HUES6 (cell line): ENCODE data around the gene COL6A1.

Experiments
- H3K27ac ChIP-seq: 2 replicates; pipeline ENCODE4 v1.7.0; 2013; ENCODE audit warnings: low read depth, mild to moderate bottlenecking, low read length, inconsistent platforms
- H3K27me3 ChIP-seq: 2 replicates; pipeline ENCODE4 v1.6.1; 2013; ENCODE audit warnings: low read length; ENCODE audit not compliant: control insufficient read depth, insufficient read depth
- H3K36me3 ChIP-seq: 2 replicates; pipeline ENCODE4 v1.6.1; 2013; ENCODE audit warnings: low read length; ENCODE audit not compliant: control insufficient read depth, insufficient read depth
- H3K4me1 ChIP-seq: 2 replicates; pipeline ENCODE4 v1.6.1; 2013; ENCODE audit warnings: low read length; ENCODE audit not compliant: control insufficient read depth, insufficient read depth
- H3K4me3 ChIP-seq: 2 replicates; pipeline ENCODE4 v1.5.1; 2013; ENCODE audit warnings: low read depth, low read length
- H3K9ac ChIP-seq: one replicate; pipeline ENCODE4 v1.6.1; 2013; ENCODE audit warnings: mild to moderate bottlenecking, low read length
- H3K9me3 ChIP-seq: 2 replicates; pipeline ENCODE4 v1.6.1; 2013; ENCODE audit warnings: low read depth, low read length; ENCODE audit not compliant: control insufficient read depth, insufficient read depth

Gene COL6A1

DNA sequence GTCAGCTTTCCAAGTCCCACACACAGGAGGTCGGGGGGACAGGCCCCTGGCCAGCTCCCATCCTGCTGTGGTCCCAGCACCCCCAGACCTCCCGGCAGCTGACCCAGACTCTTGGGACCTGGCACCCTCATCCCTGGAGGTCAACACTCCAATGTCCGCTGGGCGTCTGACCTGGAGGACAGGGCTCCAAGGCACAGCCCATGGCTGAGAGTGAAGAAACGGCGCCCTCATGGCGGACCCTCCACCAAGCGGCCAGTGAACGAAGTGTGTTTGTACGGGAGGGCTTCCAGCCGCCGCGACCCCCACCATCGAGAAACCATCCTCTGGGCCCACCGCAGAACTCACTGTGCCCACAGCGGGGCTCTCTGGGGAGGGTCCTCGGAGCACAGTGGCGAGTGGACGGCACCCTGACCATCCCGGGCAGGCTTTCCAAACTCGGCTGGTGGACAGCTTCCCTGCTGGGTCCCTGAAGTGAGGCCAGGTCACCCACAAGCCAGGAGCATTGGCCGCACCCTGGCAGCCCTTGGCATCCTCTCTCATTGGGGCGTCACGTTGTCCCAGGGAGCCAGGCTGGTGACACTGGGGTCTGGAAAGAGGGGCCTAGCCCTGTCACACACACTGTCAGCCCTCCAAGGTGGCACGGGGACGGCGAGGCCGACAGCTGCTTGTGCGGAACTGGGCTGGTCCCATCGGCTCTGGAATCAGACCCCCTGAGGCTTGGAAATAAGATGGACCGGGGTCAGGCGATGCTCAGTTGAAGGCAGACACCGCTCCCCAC, 68.5 kb downstream of the COL6A1 start:
- Histone ChIP-seq H3K9ac (no peak overlapping the region), H3K9me3 (no peaks in the 10 kb centered on the region; the same call in 1 of the 2 replicates), H3K36me3 (no peaks in the 10 kb centered on the region), H3K4me3 (no peak overlapping the region), H3K27ac (no peak overlapping the region), H3K4me1 (peaks cover 20% of the 10 kb centered on the region), H3K27me3 (no peaks in the 10 kb centered on the region)

DNA sequence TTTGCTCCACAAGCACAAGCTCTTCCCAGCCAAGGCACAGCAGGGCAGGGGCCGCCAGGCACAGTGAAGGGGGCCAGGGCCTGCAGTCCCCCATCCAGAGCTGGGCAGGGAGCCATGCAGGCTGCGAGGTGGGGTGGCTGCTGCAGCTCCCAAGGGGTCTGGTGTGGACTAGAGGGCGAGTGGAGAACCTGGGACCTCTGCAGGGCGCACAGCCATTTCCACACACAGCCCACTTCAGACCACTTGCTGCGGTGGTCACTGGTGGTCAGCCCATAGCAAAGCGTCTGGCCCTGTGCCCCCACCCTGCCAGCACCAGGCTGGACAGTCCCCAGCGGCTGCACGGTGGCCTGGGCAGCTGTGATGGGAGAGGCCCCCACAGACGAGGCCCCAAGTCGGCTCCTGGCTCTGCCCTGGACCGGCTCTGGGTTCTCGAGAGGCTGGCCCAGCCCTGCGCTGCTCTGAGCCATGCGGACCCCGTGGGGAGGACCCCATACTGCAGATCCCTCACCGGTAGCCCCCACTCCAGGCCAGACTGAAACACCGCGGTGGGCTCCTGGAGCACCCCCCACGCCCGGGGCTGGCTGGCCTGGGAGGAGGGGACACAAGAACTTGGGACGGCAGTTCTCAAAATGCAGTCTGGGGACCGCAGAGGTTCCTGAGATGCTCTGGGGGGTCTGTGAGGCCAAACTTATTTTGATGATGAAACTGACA, 69.3 kb downstream of the COL6A1 start:
- peaks cover 20% of the 10 kb centered on the region for H3K4me1 ChIP-seq
- H3K27ac ChIP-seq = no peak overlapping the region

DNA sequence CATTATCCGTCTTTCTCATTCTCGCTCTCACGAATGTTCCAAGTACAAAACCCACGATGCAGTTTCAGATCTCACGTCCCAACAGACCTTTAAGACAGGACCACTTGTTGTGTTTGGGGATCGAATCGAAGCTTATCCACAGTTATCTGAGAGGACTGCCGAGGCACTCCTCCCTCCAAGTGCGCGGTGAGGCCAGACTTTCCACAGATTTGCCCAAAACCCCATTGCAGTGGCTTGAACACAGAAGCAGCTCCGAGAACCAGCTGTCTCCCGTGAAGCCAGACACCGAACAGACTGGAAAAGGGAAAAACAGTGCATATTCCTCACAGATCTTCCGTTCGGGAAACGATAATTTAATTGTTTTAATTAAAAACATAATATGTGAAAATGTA, 69.8 kb downstream of the COL6A1 start:
- Histone ChIP-seq H3K36me3 (no peaks in the 10 kb centered on the region), H3K27me3 (no peaks in the 10 kb centered on the region), H3K9ac (no peak overlapping the region), H3K9me3 (no peaks in the 10 kb centered on the region; the same call in 1 of the 2 replicates), H3K4me3 (no peak overlapping the region), H3K4me1 (peaks cover 23% of the 10 kb centered on the region), H3K27ac (no peak overlapping the region)

More for the DNA sequence above, 69.3 kb downstream of the COL6A1 start:
- H3K4me3 ChIP-seq = no peak overlapping the region
- no peak overlapping the region for H3K9ac ChIP-seq
- H3K27me3 ChIP-seq = no peaks in the 10 kb centered on the region
- no peaks in the 10 kb centered on the region for H3K36me3 ChIP-seq
- no peaks in the 10 kb centered on the region; the same call in 1 of the 2 replicates for H3K9me3 ChIP-seq

DNA sequence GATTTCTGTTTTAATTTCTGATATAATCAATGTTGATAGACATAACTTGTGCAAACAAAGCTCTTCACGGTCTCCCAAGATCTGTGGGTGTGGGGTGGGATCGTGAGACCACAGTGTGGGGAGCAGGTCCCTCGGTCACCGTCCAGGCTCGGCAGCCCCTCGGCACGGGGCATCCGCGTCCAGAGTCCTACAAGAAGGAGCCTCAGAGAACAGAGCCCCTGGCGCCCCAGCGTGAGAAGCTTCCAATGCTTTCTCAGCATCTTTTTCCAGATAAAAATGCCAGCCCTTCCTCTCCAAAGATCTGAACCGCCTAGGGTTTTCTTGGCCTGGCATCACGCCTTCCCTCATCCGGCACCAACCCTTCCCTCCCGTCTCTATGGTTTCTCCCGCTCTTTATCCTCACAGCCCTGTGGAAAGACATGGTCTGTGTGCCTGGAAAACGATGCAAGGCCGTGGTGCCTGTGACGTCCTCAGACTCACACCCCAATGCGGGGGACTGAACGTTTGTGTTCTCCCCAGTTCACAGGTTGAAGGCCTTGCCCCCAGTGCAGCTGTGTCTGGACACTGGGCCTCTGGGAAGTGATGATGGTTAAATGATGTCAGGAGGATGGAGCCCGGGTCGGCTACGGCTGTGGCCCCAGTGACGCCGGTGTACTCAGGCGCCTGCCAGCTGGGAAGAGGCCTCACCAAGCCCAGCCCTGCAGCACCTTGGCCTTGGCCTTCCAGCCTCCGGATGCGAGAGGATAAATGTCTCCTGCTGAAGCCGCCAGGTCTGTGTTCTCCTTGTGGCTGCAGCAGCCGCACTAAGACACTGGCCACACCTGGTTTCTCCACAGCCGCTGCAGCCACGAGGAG, 70.5 kb downstream of the COL6A1 start:
- Histone ChIP-seq H3K27ac (no peak overlapping the region), H3K4me3 (no peak overlapping the region), H3K9ac (no peak overlapping the region), H3K36me3 (no peaks in the 10 kb centered on the region), H3K9me3 (no peaks in the 10 kb centered on the region; the same call in 1 of the 2 replicates), H3K4me1 (peaks cover 23% of the 10 kb centered on the region), H3K27me3 (no peaks in the 10 kb centered on the region)

DNA sequence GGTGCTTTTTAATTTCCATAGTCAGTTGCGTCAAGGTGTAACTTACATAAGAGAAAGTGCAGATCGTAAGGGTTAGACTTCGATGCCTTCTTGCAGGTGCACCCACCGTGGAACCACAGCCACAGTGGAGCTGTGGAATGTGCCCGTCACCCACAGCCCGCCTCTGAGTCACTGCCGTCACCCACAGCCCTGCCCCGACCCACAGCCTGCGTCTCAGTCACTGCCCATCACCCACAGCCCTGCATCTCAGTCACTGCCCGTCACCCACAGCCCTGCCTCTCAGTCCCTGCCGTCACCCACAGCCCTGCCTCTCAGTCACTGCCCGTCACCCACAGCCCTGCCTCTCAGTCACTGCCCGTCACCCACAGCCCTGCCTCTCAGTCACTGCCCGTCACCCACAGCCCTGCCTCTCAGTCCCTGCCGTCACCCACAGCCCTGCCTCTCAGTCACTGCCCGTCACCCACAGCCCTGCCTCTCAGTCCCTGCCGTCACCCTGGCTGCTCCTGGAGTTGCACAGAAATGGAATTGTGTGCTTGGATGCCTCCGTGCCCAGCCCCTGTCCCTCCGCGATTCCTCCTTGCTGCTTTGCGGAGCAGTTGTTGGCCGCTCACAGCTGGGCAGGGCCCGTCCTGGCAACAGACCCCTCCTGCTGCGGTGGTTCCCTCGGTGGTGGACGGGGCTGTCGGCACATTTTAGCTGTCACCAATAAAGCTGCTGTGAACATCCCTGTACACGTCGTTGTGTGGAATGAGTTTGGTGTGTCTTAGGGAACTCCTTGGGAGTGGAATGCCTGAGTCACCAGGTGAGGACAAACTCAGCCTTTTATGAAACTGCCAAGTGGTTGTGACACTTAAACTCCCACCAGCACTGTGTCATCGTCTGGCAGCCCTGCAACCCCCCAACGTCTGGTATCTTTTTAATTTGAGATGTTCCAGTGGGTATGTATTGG, 71.4 kb downstream of the COL6A1 start:
- no peak overlapping the region for H3K4me3 ChIP-seq
- no peaks in the 10 kb centered on the region for H3K27me3 ChIP-seq
- H3K9me3 ChIP-seq = no peaks in the 10 kb centered on the region; the same call in 1 of the 2 replicates
- H3K27ac ChIP-seq = no peak overlapping the region
- H3K9ac ChIP-seq = no peak overlapping the region
- H3K4me1 ChIP-seq = peaks cover 23% of the 10 kb centered on the region
- H3K36me3 ChIP-seq = no peaks in the 10 kb centered on the region

DNA sequence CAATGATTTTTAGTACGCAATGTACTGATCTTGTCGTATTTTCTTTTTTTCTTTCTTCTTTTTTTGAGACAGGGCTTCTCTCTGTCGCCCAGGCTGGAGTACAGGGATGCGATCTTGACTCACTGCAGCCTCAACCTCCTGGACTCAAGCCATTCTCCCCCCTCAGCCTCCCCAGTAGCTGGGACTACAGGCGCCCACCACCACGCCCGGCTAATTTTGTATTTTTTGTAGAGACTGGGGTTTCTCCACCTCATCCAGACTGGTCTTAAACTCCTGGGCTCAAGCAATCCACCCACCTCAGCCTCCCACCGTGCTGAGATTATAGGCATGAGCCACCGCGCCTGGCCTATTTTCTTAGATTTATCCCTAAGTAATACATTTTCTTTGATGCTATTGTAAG, 72.5 kb downstream of the COL6A1 start:
- H3K9me3 ChIP-seq = peaks cover 7% of the 10 kb centered on the region
- H3K9ac ChIP-seq = no peak overlapping the region
- no peaks in the 10 kb centered on the region for H3K36me3 ChIP-seq
- peaks cover 20% of the 10 kb centered on the region for H3K4me1 ChIP-seq
- no peaks in the 10 kb centered on the region for H3K27me3 ChIP-seq
- no peak overlapping the region for H3K27ac ChIP-seq
- no peak overlapping the region for H3K4me3 ChIP-seq

DNA sequence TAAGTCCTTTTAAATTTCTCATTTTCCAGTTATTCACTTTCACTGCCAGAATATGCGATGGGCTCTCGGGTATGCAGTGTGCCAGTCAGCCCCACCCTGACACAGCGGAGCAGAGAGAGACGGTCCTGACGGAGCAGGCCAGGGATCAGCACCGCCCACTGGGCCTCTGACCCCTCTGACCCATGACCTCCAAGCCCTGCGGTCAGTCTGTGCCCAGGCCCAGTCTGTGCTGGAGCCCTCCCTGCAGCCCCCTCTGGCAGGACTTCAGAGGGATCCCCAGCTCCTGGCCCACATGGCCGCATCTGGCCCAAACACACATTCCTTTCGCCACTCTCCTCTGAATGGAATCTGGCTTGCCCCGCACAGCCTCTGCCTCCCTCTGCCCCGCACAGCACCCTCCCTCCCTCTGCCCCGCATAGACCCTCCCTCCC, 72.9 kb downstream of the COL6A1 start:
- H3K9me3 ChIP-seq = peaks cover 11% of the 10 kb centered on the region
- H3K27me3 ChIP-seq = no peaks in the 10 kb centered on the region
- no peak overlapping the region for H3K9ac ChIP-seq
- no peaks in the 10 kb centered on the region for H3K36me3 ChIP-seq
- H3K4me1 ChIP-seq = peaks cover 15% of the 10 kb centered on the region
- H3K27ac ChIP-seq = no peak overlapping the region
- H3K4me3 ChIP-seq = no peak overlapping the region
